Fibroblast of skin of back (primary cell): ENCODE data around the gene FBRSL1.
"Not testable (repeated sequence)": the region's sequence is repeated elsewhere in the genome, so short reads cannot be mapped to it uniquely, and the experiment has no call there.

Experiments used
- DNase-seq: peaks from one replicate; pipeline ENCODE4 v3.0.0-alpha.2; 2013

FBRSL1 gene

DNA sequence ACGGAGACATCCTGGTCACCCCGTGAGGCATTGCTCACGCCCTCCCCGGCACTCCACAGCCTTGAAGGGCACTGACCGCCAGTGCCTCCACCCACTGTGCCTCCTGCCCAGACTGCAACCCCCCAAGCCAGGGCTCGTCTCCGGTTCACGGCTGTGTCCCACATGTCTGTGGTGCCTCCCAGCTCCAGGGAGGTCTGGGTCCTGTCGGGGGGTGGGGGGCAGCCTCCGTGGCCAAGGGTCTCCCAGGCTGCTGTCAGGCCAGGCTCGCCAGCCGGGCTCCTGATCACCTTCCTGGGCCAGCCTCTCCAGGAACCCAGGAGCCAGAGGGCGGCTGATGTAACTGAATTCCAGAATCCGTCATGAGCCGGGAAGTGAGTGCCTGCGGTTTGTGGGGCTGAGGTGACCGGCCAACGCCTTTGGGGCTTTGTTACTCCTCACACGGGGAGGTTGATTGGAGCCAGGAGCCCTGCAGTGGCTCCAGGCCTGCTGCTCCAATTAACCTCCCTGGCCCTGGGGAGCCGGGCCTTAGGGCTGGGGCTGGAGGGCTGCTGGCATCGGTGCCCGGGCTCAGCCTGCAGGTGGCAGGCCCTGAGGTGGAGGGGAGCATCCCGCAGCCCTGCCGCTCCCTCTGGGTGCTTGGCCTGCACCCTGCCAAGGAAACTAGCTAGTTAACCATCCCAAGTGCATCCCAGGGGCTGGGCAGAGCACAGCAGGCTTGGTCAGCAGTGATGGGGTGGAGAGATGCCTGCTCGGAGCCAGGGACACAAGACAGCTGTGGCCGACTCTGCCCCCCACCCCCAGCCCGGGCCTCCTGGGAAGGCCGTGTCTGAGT, 36.4 kb upstream of the FBRSL1 start:
- DNase-seq, result peak; percentile 74

DNA sequence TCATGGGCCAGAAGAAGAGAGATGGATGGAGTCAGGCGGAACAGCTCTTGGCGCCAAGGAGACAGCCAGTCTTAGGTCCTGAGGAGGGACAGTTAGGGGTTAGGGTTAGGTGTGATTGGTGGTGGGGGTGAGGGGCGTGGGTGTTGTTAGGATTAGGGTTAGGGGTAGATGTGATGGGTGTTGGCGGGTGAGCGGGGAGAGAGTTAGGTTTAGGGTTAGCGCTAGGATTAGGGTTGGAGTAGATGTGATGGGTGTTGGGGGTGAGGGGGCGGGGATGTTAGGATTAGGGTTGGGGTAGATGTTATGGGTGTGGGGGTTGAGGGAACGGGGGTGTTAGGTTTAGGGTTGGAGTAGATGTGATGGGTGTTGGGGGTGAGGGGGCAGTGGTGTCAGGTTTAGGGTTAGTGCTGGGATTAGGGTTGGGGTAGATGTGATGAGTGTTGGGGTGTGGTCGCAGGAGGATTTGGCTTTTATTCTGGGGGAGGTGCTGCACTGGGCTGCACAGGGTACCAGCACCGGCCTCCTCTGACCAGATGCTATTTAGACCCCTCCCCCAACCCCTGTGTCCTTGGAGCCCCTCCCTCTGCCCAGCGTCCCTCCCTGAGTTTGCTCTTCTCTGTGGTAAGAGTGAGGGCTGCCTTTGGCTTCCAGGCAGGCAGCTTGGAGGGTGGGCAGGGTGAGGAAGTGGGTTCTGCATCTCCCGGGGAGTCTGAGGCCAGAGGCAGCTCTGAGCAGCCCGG, 35.6 kb upstream of the FBRSL1 start:
- no peak for DNase-seq

DNA sequence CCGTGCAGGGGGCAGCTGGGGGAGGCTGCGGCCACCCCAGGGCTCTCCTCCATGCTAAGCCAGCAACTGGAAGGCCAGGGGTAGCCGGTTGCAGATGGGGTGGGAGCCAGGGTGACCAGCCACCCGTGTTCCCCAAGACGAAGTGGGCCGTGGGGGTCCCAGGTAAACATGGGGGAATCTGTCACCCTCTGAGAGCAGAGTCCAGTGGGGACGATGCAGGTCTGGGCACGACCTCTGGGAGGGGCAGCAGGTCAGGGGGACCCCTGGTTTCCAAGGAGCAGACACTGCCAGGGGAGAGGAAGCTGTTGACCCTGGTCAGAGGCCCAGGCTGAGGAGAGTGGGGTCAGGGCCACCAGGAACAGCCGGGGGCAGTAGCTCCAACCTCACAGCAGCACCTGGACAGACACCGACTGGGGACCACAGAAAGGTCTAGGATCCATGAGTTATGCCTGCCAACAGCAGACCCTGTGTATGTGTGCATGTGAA, 35.0 kb upstream of the FBRSL1 start:
- no peak for DNase-seq

DNA sequence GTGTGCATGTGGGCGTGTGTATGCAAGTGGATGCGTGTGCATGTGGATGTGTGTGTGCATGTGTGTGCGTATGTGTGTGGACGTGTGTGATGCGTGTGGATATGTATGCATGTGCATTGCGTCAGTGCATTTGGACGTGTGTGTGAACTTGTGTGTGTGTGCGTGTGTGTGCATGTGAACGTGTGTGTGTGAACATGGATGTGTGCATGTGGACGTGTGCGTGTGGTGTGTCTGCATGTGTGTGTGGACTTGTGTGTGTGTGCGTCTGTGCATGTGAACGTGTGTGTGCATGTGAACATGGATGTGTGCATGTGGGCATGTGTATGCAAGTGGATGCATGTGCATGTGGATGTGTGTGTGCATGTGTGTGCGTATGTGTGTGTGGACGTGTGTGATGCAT, 34.4 kb upstream of the FBRSL1 start:
- DNase-seq, result no peak

DNA sequence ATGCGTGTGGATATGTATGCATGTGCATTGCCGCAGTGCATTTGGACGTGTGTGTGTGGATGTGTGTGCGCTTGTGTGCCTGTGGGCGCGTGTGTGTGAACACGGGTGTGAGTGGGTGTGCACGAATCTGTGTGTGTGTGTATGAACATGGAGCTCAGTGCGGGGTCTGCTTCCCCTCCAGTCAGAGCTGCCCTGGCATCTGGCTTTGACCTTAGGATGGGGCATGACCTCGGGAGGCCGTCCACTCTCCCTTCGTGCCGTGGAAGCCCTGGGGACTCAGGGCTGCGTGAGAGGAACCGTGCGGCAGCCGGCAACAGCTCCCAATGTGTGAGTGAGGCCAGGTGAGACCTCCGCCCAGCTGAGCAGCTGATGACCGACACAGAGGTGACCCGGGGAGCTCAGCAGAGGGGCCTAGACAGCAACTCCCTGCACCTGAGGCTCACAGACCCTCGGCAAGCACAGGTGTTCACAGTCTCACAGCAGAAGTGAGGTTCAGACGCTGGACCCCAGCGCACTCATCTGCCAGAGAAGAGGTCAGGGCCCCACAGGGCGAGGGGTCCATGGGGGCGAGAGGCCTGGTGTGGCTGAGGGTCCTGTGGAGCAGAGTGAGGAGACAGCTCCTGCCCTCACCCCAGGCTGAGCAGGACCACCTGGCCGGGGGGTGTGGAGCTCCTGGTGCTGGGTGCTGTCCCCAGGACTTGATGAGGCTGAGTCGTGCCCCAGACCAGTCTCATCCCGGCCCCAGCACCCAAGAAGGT, 33.6 kb upstream of the FBRSL1 start:
- no peak for DNase-seq

DNA sequence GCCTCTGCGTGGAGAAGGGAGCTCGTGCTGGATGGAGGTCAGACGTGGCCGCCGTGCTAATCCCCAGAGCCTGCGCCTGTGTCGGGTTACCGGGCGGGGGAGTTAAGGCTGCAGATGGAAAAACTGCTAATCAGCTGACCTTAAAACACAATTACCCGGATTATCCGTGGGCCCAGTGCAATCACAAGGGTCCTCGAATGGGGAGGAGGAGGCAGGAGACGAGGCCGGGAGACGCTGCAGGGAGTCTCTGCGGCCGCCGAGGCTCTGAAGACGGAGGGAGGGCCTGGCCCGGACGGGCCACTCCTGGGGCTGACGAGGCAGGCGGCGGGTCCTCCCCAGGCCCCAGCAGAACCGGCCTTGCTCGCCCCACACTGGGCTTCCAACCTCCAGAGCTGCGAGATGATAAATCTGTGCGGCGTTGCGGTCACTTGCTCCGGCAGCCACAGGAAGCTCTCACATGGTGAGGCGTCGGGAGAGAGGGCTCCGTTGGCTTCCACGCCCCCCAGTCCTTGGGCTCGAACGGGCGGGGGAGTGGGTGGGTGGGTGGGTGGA, 32.9 kb upstream of the FBRSL1 start:
- no peak for DNase-seq

DNA sequence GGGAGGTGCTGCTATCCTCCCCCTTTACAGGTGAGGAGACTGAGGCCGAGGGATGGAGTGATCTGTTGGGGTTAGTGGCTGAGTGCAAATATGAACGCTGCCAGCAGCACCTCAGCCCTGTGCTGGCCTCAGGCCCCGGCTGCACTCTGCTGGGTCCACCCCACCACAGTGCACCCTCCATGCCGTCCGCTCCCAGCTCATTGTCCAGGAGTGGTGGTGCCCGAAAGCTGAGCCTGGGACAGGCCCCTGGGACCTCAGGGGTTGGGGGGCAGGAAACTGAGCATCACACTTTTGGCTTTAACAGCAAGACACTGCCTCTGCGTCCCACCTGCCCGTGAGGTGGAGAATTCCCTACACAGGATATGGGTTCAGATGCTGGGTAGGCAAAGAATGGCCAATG, 31.5 kb upstream of the FBRSL1 start:
- DNase-seq, result no peak

DNA sequence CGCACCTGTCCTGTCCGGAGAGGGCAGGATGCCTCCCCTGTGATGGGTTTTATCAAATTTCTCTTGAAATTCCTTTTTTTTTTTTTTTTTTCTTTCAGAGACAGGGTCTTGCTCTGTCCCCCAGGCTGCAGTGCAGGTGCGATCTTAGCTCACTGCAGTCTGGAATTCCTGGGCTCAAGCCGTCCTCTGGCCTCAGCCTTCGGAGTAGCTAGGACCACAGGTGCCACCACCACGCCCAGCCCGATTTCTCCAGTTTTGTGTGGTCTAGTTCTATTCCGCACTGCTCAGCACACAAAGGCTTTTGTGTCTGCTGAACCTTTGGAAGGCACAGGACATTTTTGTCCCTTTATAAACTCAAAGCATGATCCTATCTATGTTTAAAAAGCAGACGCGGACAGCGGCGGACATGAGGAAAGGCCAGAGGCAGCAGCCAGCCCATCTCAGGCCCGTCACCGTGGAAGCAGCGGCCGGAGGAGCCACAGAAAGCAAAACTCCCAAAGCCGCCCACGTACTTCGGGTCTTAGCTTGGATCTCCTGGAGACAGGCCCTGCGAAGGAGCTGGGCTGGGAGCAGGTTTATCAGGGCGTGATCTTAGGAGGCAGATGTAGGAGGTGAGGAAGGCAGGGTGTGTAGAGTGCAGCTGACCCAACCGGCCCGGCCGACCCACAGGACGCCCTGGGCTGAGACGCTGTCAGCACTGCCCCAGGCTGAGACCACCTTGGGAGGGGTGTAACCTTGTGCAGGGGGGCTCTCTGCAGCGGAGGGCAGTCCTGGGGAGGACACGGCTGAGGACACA, 30.9 kb upstream of the FBRSL1 start:
- no peak for DNase-seq

DNA sequence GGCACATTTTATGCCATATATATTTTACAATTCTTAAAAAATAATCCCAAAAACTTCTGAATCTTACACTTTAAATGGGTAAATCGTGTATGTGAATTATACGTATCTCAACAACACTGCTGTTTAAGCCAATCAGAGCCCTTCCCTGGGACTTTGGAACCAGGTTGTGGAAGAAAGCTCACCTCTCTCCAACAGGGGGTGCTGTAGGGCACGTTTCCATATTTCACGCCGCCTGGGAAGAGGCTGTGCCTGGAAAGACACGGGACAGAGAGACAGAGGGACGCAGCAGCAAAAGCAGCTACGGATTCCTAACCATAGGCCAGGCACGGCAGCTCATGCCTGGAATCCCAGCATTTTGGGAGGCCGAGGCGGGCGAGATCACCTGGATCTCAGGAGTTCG, 29.4 kb upstream of the FBRSL1 start:
- no peak for DNase-seq

DNA sequence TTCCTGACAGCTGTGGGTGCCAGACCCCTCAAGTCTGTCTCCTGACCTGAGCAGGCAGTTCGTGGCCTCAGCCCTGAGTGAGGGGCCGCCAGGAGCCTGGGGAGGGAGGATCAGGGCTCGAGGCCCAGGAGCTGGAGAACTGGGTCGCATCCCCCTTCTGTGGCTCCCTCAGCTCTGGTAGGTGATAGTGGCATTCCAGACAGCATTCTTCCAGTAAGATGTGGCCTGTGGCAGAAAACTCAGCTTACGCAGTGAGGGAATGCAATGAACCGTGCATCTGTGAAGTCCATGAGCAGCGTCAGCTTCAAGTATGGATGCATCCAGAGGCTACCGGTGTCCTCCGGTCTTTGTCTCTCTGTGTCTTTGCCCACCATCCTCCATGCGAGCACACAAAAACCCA, 28.4 kb upstream of the FBRSL1 start:
- DNase-seq, result no peak

DNA sequence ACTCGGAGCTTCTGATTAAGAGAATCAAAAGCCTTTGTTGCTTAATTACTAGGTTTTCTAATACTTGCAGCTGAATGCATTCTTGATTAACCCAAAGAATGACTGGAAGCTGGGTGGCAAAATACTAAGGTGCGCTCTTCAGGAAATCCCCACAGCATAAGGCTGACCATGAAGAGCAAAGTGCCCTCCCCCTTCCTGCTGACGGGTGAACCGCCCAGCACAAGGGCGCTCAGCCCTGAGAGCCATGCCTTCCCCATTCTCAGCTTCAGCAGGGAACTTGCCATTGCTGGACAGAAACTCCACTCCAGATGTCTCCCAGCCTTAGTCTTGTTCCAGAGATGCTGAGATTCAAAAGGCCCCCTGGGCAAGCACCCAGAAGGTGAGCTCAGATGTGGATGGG, 27.2 kb upstream of the FBRSL1 start:
- no peak for DNase-seq

DNA sequence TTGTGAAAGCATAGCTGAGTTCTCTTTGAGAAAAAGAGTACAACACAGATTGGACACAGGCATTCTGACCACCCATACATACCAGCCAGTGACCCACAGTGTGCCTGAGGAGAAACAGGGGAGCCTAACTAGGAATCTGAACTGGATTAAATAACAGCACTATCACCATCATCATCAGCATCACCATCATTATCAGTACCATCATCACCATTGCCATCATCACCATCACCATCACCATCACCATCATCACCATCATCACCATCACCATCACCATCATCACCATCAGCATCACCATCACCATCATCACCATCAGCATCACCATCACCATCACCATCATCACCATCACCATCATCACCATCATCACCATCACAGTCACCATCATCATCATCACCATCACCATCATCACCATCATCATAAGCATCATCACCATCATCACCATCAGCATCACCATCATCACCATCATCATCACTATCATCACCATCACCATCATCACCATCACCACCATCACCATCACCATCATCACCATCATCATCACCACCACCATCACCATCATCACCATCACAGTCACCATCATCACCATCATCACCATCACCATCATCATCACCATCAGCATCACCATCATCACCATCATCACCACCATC, 26.5 kb upstream of the FBRSL1 start:
- DNase-seq, result not testable (repeated sequence)

DNA sequence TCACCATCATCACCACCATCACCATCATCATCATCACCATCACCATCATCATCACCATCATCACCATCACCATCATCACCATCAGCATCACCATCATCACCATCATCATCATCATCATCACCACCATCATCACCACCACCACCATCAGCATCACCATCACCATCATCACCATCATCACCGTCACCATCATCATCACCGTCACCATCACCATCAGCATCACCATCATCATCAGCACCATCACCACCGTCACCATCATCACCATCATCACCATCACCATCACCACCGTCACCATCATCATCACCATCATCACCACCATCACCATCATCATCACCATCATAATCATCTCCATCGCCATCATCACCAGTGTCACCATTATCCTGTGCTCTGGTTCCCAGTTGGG, 25.6 kb upstream of the FBRSL1 start:
- DNase-seq, result not testable (repeated sequence)

DNA sequence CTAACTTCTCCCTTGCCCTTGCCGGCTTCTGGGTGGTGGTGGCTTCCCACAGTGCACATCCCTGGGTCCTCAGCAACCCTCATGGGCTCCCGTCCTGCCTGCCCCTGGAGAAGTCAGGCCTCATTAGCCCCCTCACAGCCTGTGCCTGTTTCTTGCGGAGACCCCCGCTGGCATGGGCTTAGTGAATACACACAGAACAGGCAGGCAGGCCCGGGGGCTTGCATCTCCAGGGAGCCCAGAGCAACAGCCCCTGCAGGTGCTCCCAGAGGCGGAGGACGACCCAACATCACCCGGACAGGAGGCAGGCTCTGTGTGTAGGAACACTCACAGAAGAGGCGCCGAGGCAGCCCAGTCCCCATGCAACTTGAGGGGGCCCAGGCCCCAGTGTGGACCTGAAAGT, 25.1 kb upstream of the FBRSL1 start:
- no peak for DNase-seq

DNA sequence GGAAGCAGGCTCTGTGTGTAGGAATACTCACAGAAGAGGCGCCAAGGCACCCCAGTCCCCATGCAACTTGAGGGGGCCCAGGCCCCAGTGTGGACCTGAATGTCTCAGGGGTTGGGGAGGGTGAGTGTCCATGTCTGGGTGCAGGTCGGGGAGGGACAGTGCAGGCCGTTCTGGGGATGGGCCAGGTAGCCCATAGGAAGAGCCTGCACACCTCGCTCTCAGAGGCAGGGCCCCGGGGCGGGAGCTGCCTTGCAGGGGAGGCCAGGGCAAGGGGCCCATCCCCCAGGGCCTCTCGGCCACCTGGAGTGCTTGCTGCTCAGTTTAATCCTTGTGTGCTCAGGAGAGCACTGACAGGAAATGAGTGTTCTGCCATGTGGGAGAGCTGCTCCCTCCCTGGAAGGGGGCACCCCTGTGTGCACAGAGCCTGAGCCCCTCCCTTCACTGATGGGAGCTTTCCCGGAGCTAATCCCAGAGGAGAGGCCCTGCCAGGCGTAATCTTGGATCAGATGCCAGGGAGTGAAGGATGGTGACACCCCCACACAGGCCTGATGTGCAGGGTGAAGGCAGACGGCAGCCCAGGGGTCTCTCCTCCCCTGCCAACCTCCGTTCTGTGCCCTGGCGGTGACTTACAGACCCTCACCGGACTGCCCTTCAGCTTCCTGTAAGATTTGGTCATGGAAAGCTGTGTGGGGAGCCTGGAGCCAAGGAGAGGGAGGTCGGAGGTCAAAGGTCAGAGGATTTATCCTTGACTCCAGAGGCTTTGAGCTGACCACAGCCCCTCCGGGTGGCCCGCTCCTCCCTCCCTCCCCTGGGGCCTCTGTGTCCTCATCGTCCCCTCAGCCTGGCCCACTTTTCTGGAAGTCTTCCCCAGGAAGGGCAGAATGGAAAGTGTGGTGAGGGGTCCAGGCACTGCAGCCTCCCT, 24.4 kb upstream of the FBRSL1 start:
- DNase-seq, result no peak

DNA sequence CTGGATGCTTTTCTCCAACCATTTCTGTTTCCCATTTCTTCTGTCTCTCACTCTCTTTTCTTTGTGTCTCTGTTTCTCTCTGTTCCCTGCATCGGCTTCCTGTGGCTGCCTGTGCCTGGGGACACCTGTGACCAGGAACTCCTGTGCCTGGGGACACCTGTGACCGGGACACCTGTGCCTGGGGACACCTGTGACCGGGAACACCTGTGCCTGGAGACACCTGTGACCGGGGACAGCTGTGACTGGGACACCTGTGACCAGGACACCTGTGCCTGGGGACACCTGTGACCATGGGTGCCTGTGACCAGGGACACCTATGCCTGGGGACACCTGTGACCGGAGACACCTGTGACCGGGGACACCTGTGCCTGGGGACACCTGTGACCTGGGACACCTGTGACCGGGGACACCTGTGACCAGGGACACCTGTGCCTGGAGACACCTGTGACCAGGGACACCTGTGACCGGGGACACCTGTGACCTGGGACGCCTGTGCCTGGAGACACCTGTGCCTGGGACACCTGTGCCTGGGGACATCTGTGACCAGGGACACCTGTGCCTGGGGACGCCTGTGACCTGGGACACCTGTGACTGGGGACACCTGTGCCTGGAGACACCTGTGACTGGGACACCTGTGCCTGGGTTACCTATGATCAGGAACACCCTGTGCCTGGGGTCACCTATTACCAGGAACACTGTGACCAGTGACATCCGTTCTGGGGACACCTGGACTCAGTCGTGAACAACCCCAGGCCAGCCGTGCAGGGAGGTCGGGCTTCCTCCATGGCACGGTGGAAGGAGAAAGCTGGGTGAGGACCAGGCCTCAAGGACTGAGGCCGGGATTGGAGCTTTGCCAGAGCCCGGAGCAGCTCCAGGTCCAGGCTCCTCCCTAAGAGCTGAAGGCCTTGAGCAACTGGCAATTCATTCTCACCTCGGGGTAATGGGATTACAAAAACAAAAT, 23.4 kb upstream of the FBRSL1 start:
- no peak for DNase-seq

DNA sequence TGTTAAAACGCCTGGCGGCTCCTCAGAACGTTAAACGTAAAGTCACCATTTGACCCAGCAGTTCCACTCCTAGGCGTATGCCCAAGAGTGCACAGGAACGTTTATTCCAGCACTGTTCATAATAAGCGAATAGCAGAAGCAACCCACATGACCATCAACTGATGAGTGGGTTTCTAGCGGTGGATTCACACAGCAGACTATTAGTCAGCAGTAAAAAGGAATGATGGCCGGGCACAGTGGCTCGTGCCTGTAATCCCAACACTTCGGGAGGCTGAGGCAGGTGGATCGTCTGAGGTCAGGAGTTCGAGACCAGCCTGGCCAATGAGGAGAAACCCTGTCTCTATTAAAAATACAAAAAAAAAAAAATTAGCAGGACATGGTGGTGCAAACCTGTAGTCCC, 22.4 kb upstream of the FBRSL1 start:
- DNase-seq, result no peak

DNA sequence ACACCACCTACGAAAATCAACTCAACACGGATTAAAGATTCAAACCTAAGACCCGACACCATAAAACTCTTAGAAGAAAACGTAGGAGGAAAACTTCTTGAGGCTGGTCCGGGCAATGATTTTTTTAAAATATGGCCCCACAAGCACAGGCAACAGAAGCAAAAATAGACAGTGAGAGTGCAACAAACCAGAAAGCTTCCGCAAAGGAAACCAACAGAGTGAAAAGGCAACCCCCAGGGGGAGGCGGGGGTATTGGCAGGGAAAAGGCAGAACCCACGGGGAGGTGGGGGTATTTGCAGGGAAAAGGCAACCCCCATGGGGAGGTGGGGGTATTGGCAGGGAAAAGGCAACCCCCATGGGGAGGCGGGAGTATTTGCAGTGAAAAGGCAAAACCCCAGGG, 20.5 kb upstream of the FBRSL1 start:
- no peak for DNase-seq

DNA sequence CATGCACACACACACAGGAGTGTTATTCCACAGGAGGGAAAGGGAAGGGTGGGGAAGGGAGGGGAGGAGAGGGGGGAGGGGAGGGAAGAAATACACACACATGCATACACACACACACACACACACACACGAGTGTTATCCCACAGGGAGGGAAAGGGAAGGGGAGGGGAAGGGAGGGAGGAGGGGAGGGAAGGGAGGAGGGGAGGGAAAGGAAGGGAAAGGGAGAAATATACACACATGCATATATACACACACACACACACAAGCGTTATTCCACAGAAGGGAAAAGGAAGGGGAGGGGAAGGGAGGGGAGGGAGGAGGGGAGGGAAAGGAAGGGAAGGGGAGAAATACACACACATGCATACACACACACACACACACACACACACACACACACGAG, 19.6 kb upstream of the FBRSL1 start:
- no peak for DNase-seq
